Ovary (tissue), 3 donors: ENCODE measurements around the gene ALDH1L2.

ENCODE experiments used
- EP300 ChIP-seq: sonication (generic); formaldehyde crosslinking; IDR thresholded peaks from one replicate; pipeline ENCODE4 v1.6.1; 2017; ENCODE audit warnings: antibody characterized with exemption
- POLR2A ChIP-seq: fragments of 450-650 bp; IDR thresholded peaks from one replicate; pipeline ENCODE4 v1.6.1; 2017; ENCODE audit warnings: antibody characterized with exemption, mild to moderate bottlenecking, moderate library complexity
- TF ChIP-seq, protein P1 (sequence below), 3 donors: fragments of 450-650 bp in 2 of 3; fragments of 200-600 bp in 1 of 3; IDR thresholded peaks; one replicate each; pipeline versions ENCODE4 v1.5.1 to v1.8.0; 2016 to 2022; ENCODE audit warnings: antibody characterized with exemption in 3 of 3, mild to moderate bottlenecking in 1 of 3
- donor health status: DM: no; HTN: no; CAD: no.

DNA sequence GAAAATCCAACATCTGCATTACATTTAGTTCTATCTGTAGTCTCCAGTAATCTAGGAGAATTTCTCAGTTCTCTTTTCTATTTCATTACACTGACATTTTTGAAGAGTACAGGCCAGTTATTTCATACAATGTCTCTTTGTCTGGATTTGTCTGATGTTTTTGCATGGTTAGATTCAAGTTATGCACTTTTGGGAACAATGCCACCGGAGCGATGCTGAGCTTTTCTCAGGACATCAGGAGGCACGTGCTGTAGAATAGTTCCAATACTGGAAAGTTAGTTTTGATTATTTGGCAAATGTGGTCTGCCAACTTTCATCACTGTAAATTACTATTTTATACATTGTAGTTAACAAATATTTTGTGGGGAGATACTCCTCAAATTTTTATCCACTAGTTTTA lies 43.1 kb downstream of the ALDH1L2 start:
- TF ChIP-seq, protein P1, sequence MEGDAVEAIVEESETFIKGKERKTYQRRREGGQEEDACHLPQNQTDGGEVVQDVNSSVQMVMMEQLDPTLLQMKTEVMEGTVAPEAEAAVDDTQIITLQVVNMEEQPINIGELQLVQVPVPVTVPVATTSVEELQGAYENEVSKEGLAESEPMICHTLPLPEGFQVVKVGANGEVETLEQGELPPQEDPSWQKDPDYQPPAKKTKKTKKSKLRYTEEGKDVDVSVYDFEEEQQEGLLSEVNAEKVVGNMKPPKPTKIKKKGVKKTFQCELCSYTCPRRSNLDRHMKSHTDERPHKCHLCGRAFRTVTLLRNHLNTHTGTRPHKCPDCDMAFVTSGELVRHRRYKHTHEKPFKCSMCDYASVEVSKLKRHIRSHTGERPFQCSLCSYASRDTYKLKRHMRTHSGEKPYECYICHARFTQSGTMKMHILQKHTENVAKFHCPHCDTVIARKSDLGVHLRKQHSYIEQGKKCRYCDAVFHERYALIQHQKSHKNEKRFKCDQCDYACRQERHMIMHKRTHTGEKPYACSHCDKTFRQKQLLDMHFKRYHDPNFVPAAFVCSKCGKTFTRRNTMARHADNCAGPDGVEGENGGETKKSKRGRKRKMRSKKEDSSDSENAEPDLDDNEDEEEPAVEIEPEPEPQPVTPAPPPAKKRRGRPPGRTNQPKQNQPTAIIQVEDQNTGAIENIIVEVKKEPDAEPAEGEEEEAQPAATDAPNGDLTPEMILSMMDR (IDR thresholded peaks at IDR 0.05), result no peak
- TF ChIP-seq POLR2A (no peak), EP300 (no peak)
